GM21515 (cell line): ENCODE results near the gene CEACAM5.
"Not testable (repeated sequence)": the region's sequence is repeated elsewhere in the genome, so short reads cannot be mapped to it uniquely, and the experiment has no call there.

Experiments
- ATAC-seq: cut with Tn5 transposase; IDR thresholded peaks from one replicate; pipeline ENCODE4 v1.9.1; 2021; ENCODE audit not compliant: unreplicated experiment

The CEACAM5 gene

GRCh38 chr19:41740415-41741243 is 32.2 kb downstream of the CEACAM5 start:
- ATAC-seq: no peak

DNA sequence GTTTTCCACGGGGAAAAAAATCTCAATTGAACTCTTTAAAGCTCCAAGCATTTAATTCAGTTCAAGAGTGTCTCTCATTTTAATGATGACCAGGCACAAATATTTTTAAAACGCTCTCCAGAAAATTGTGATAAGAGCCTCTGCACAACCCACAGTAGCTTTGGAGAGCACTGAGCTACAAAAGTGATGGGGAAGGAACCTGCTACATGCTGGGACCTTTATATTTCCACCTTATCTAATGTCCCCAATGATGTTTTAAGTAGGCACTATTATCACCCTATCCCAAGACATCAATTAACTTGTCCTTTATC is 32.8 kb downstream of the CEACAM5 start:
- no peak for ATAC-seq

DNA sequence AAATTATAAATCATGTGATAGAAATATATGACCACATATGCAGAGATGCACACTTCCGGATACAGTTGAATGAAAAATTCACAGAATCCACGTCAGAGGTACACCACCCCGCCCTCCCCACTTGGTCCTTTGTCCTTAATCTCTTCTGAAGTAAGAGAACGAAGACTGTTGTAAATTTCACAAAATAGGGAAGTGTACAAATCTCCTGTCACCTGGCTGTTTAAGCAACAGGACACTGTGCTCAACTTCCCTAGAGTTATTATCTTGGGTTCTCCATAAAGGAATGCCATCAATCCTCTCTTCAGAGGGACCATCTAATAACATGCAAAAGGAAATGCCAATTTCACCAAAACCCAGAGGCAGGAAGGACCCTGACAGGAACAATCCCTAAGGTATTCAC is 36.4 kb downstream of the CEACAM5 start:
- ATAC-seq: no peak

GRCh38 chr19:41745756-41746155 is 37.3 kb downstream of the CEACAM5 start:
- no peak for ATAC-seq

DNA sequence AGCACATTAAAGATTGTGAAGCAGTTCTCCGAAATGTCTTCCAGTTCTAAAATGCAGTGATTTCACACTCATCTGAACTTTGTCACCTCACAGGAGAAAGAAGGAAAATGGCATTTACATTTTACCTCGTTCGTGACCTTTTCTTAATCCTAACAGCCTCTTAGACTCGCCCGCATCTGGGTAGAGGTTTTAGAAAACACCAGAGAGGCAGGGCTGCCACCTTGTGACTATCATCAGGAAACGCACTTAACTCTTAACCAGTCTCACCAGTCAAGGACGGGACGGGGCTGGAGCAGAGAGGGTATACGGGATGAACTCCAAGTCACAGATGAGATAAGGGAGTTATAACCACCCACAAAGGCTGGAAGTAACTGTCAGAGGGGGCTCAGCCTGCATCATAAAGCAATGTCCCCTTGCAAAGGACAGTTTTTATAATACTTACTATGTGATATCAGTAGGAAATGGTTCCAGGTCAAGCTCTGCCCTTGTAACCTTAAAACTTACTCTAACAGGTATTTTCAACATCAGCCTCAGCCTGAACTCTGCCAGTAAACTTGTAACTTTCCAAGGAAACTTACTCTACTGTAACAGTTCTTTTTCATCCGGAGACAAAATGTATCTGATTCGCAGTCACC is 38.3 kb downstream of the CEACAM5 start:
- no peak for ATAC-seq

DNA sequence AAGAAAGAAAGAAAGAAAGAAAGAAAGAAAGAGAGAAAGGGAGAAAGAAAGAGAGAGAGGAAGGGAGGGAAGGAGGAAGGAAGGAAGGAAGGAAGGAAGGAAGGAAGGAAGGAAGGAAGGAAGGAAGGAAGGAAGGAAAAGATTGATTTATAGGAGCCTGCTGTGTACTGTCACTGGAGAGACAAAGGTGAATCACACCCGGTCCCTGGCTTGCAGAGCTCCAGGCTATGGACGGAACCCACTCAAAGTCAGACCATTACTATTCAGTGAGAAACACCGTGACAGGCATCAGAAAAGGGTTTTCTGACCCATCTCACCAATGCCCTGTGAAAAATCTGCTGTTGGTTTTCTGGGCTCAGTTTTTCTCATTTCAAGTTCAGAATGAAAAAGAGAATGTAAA is 39.6 kb downstream of the CEACAM5 start:
- no peak for ATAC-seq

DNA sequence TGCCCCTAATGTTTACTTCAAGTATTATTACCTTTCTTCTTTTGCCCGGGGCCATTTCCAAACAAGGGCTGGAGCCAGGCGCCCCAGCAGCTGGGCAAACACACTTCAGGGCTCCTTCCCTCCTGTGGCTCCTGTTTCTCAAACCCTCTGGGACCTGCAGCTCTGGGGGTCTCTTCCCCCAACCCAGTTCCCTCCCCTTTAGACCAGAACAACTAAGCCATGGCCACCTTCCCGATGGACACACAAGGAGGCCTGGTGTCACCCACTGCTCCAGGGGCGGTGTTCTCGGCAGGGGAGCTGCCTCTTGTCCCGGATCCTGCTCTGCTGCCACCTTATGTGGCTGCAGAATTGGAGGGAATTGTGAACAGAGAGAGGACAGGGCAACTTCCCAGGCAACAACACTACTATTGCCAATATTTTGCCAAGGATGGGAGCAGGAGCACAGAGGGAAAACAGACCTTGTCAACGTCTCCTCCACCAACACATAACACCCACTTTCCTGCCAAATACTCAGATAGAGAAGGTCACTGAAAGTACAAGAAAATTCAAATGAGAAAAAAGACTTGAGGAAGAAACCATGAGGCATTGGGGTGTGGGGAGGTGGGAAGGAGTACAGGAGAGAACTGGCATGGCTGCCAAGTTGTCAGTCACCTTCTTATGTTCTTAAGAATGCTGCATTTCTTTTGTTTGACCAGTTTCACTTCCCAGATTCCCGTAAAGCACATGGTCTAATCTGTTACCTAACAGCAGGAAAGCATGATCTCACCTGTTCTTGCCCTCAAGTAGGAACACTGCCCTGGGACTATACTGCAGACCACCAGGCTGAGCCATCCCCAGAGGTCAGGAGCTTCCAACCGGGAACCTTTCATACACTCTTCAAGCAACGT is 42.1 kb downstream of the CEACAM5 start:
- not testable (repeated sequence) for ATAC-seq

DNA sequence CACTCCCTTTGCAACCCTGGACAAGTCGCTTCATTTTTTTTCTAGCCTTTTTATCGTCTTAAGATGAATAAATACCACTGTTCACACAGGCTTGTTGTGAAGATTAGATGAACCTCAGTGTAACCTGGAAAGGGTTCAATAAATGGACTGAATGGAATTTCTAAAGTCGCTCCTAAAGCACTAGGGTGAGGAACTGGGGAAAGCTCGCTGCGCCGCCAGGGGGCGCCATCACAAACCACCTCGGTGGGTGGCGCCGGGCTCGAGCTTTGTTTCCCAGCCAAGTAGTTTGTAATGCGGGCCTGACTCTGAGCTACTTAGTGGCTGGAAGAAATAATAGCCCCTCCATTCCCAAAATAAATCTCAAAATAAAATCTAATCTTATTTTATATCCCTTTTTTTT is 44.7 kb downstream of the CEACAM5 start:
- no peak for ATAC-seq

DNA sequence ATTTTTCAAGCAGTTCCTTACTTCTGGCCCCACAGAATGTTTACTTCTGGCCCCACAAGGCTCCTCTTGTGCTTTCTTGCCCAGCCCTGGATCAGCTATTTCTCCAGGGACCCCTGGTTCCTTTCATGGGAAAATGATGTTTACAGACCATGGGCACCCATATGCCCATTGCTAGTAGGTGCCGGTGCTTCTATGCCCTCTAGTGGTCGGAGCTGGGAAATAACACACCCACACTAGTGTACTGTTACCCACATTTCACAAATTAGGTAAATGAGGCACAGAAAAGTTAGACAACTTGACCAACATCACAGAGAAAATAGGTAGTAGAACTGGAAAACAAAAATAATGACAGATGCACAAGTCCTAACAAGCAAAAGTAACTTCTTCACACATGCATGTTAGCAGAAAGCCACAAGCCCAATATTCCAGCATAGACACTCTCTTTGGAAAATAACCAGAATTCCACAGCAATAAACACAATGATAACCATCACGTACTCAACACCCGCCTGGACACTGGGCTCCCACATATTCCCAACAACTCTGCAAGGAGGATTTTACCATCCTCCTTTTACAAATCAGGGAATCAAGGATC is 45.6 kb downstream of the CEACAM5 start:
- ATAC-seq: no peak

GRCh38 chr19:41755328-41755913 is 47.0 kb downstream of the CEACAM5 start, which contains the start of gene CEACAM6:
CEACAM6 (plus strand) TSS chr19:41755530; CDS start chr19:41755639, 109 bp downstream.
- ATAC-seq: no peak

GRCh38 chr19:41758846-41759245 is 50.4 kb downstream of the CEACAM5 start:
- ATAC-seq: no peak

DNA sequence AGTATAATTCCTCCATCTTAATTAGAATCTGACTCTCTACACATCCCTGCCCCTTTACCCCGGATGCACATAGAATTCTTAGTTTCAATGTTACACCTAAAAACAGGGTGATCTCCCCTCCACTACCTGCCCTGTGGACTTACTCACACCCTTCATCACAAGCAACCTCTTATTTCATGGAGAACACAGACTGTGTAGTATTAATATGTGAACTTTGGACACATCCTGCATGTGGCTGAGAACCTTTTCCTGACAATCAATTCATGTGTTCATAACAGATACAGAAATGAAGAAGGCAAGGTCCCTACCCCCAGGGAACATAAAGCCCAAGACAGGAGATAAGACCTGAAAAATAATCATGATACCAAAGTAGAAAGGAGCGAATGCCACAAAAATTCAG is 58.7 kb downstream of the CEACAM5 start:
- ATAC-seq: no peak

GRCh38 chr19:41768105-41768504 is 59.7 kb downstream of the CEACAM5 start:
- ATAC-seq: not testable (repeated sequence)

DNA sequence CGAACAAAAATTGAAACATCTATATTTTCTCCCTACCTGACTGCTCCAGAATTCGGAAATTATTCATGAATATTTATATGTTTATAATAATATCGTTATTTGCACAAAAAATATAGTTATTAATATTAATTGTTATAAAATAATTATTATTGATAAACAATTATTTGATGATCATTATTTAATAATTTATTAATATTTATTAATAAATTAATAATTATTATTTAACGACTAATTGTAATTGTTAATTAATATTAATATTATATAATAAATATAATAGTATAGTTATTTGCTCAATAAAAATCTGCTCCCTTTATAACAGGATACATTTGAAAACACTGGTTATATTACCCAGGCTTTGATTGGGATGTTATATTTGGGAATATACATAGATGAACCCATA is 61.2 kb downstream of the CEACAM5 start:
- ATAC-seq: no peak

GRCh38 chr19:41771410-41771809 is 63.0 kb downstream of the CEACAM5 start:
- ATAC-seq: no peak

DNA sequence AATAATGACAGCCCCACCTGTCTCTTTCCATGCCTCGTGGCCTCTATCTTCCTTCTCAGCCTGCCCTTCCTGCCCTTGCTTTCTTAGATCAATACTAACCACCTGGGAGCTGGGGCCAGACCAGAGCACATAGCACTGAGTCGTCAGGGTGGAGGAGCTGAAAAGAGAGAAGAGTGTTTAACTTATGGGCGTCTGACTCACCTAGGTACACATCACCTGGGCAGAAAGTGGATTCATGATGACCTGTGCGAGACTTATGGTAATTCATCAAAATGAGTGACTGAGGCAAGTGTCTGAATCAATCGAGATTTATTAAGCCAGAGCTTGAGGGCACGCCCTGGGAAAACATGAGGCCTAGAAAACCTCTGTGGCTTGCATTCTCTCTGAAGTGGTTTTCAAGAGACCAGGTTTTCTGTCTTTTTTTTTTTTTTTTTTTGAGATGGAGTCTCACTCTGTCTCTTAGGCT is 66.1 kb downstream of the CEACAM5 start:
- no peak for ATAC-seq

DNA sequence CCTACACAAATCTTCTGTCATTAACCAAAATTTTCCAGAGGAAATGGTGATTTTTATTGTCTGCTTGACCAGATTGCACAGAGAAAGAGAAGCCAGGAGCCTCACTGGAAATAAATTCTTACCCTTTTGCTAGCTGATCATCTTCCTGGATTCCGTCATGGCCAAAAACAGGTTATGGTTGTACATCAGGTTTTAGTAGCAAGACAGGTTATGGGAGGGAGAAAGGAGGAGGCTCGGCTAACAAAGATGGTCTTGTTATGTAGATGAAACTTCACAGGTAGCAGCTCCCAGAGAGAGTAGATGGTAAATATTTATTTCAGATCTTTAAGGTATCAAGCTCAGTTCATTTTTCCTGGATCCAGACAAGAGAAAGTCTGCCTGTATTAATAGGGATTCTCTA is 68.3 kb downstream of the CEACAM5 start:
- ATAC-seq: no peak
